ENCODE data around the gene PIRT.

- no peak for TF ChIP-seq EZH2 (IDR thresholded peaks at IDR 0.05; ENCODE audit: borderline replicate concordance, low read length)
- no peak for TF ChIP-seq CTCF (IDR thresholded peaks at IDR 0.05; ENCODE audit: low read length)
Observed at GRCh38 chr17:10845388-10845751, 7.5 kb upstream of the PIRT start.
